GM10266 (cell line): Measurements from ENCODE around the gene TCF15.
"Not testable (repeated sequence)": the region's sequence is repeated elsewhere in the genome, so short reads cannot be mapped to it uniquely, and the experiment has no call there.

Source experiments
- DNase-seq: peaks from one replicate; pipeline ENCODE4 v3.0.0; 2012; ENCODE audit errors: extremely low spot score
- TF ChIP-seq, protein P1 (sequence below): IDR thresholded peaks from 2 replicates; pipeline ENCODE4 v1.5.1; 2012; ENCODE audit warnings: mild to moderate bottlenecking, low read depth; ENCODE audit not compliant: control insufficient read depth, insufficient read depth; ENCODE audit errors: missing control alignments

The TCF15 gene

DNA sequence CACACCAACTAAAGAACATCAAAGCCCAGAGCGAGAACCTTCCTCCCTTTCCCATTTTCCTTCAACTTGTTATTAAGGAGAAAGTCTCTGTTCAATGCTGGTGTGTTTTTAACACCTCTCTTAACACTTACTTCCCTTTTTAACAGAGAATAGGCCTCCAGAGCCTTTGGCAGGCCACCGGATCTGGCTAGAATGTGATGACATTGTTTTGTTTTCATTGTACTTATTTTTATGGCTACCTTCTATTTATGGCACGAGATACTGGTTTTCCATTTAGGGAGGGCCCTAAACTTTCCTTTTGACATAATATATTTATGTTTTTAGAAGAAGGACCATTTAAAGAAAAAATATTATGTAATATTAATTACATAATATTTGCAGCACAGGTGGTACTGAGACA is 21.6 kb downstream of the TCF15 start:
- no peak for DNase-seq
- TF ChIP-seq, protein P1, sequence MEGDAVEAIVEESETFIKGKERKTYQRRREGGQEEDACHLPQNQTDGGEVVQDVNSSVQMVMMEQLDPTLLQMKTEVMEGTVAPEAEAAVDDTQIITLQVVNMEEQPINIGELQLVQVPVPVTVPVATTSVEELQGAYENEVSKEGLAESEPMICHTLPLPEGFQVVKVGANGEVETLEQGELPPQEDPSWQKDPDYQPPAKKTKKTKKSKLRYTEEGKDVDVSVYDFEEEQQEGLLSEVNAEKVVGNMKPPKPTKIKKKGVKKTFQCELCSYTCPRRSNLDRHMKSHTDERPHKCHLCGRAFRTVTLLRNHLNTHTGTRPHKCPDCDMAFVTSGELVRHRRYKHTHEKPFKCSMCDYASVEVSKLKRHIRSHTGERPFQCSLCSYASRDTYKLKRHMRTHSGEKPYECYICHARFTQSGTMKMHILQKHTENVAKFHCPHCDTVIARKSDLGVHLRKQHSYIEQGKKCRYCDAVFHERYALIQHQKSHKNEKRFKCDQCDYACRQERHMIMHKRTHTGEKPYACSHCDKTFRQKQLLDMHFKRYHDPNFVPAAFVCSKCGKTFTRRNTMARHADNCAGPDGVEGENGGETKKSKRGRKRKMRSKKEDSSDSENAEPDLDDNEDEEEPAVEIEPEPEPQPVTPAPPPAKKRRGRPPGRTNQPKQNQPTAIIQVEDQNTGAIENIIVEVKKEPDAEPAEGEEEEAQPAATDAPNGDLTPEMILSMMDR, result no peak

DNA sequence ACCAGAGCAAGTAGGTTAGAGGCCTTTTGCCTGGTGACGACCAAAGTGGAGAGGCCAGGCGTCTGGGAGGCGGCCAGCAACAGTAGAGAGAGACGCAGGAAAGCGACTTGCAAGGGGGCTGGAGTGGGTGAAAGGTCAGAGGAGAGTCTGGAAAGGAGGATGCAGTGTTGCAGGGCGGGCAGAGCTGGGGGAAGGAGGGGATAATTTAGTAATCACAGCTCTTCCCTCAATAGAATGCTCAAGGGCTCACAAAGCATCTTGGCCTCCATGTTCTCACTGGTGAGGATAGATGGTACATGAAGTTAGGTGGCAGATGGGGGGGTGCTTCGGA is 25.2 kb downstream of the TCF15 start:
- TF ChIP-seq, protein P1, result no peak
- DNase-seq, result no peak

DNA sequence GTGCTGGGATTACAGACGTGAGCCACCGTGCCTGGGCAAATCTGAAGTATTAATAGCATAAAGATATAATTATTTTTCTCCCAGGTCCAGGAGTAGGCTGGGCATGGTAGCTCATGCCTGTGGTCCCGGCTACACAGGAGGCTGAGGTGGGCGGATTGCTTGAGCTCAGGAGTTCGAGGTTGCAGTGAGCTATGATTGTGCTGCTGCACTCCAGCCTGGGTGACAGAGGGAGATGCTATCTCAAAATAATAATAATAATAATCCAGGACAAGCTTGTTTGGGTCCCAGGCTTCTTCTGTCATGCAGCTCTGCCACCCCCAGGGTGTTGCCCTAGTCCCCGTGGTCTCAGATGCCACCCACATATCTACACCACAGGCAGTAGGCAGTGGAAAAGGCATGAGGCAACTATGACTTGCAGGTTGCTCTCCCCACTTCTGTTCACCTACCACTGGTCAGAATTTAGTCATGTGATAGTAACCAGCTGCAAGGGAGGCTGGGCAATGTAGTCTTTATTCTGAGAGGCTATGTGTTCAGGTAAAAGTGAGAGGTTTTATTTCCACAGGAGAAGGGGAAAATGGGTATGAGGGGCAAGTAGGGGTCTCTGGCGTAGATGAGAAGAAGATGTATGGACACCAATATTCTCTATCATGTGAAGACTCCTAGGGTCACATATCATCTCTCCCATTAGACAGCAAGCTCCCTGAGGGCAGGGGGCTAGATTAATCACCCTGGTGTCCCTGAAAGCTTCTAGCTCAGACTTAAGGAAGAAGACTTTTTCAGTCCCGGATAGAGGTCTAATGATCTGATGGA is 25.7 kb downstream of the TCF15 start:
- no peak for DNase-seq

GRCh38 chr20:582204-582603 is 27.9 kb downstream of the TCF15 start:
- TF ChIP-seq, protein P1, result no peak
- DNase-seq, result no peak

More for the DNA sequence above, 25.7 kb downstream of the TCF15 start:
- TF ChIP-seq, protein P1, result no peak

GRCh38 chr20:578940-579690 is 31.0 kb downstream of the TCF15 start:
- DNase-seq, result not testable (repeated sequence)

DNA sequence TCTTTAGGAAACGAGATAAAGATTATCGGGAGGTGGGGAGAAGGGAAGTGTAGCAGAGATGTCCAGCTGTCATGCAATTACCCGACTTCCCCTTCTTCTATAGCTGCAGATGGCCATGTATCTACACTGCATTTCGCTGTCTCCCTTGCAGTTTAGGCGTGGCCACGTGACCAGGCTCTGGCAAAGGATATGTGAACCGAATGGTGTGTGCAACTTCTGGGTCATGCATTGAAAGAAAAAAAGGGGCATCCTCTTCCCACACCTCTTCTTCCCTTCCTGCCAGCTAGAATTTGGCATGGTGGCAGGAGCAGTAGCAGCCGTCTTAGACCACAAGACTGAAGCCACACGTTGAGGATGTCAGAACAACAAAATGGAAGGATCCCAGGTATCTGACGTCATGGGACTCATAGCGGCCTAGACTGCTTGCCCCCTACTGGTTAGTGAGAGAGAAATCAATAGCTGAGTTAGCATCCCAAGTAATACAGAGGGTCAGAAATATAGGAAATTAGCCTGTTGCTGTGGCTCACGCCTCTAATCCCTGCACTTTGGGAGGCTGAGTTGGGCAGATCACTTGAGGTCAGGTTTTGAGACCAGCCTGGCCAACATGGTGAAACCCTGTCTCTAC is 32.8 kb downstream of the TCF15 start:
- DNase-seq, result no peak
- TF ChIP-seq, protein P1, result no peak

- no peak for DNase-seq
- TF ChIP-seq, protein P1, result no peak
Observed at GRCh38 chr20:576156-576555, 34.0 kb downstream of the TCF15 start.
